Measurements from ENCODE around the gene MAL.

DNA sequence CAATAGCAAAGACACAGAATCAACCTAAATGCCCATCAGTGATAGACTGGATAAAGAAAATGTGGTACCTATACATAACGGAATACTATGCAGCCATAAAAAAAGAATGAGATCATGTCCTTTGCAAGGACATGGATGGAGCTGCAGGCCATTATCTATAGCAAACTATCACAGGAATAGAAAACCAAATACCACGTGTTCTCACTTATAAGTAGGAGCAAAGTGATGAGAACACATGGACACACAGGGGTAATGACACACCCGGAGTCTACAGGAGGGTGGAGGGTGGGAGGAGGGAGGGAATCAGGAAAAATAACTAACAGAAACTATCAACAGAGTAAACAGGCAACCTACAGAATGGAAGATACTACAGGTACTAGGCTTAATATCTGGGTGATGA lies 46.6 kb upstream of the MAL start:
- TF ChIP-seq RAD21 (conservative IDR thresholded peaks at IDR 0.05): no peak
- no peak for TF ChIP-seq CTCF (IDR thresholded peaks at IDR 0.05; ENCODE audit: poor library complexity, severe bottlenecking)
- TF ChIP-seq MXI1 (conservative IDR thresholded peaks at IDR 0.05; ENCODE audit: poor library complexity, severe bottlenecking): no peak
- no peak for TF ChIP-seq TAF1 (IDR thresholded peaks at IDR 0.05; ENCODE audit: low read depth)
- TF ChIP-seq REST (IDR thresholded peaks at IDR 0.05; ENCODE audit: borderline replicate concordance): no peak

Data from neural cell (in vitro differentiated cells).